Muscle layer of duodenum (tissue), 2 donors: ENCODE data around the gene LMBR1L.

ENCODE experiments used
- H3K27ac ChIP-seq: one replicate; pipeline ENCODE4 v1.7.0; 2013; ENCODE audit warnings: mild to moderate bottlenecking, low read length
- H3K27me3 ChIP-seq: one replicate; pipeline ENCODE4 v1.7.0; 2013; ENCODE audit warnings: low read depth, mild to moderate bottlenecking, control low read depth, low read length
- H3K36me3 ChIP-seq, 2 donors: one replicate each; pipeline ENCODE4 v1.7.0; 2013; ENCODE audit warnings: low read length in 2 of 2, control low read depth in 1 of 2, mild to moderate bottlenecking in 1 of 2; ENCODE audit not compliant: insufficient read depth in 2 of 2, control insufficient read depth in 1 of 2
- H3K4me1 ChIP-seq, 2 donors: one replicate each; pipeline ENCODE4 v1.7.0; 2013; ENCODE audit warnings: low read length in 2 of 2, mild to moderate bottlenecking in 2 of 2, control low read depth in 1 of 2, moderate library complexity in 1 of 2; ENCODE audit not compliant: insufficient read depth in 2 of 2, control insufficient read depth in 1 of 2
- H3K4me3 ChIP-seq, 2 donors: one replicate each; pipeline ENCODE4 v1.7.0; 2013; ENCODE audit warnings: low read length in 2 of 2, low read depth in 1 of 2, mild to moderate bottlenecking in 1 of 2
- H3K9me3 ChIP-seq, 2 donors: one replicate each; pipeline ENCODE4 v1.7.0; 2013; ENCODE audit warnings: low read length in 2 of 2, control low read depth in 1 of 2, mild to moderate bottlenecking in 1 of 2; ENCODE audit not compliant: control insufficient read depth in 1 of 2
- donor health status: healthy.

LMBR1L gene

DNA sequence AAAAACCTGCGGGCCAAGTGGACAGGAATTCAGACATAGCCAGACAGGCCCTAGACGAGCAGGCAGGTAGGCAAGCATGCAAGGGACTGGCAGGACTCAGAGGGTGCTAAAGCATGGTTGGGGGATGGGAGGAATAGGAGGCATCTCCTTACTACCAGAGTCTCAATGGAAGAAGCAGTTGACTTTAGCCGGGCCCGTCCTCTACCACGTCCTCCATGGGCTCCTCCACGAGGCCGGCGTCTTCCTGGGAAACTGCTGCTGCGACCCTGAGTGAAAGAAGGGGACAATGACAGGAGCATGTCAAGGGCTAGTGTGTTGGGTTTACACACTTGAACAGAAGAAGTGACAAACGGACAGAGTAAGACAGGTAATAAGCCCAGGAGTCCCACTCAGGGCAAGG, 61.7 kb downstream of the LMBR1L start:
- Histone ChIP-seq H3K36me3 (peaks cover 80 to 97% of the 10 kb centered on the region in 2 donors), H3K27me3 (no peaks in the 10 kb centered on the region), H3K9me3 (no peaks in the 10 kb centered on the region), H3K27ac (no peak overlapping the region), H3K4me1 (no peaks in the 10 kb centered on the region), H3K4me3 (no peak overlapping the region)
